ENCODE measurements around the gene HYAL3. TPM values are rescaled to one million over a fixed set of nuclear protein-coding genes. Genes with fewer than 3 reads are reported as not detected.
"Not testable (repeated sequence)": the region's sequence is repeated elsewhere in the genome, so short reads cannot be mapped to it uniquely, and the experiment has no call there.

The HYAL3 gene
- total and polyA plus RNA-seq, 2 experiments from 2014 or later = 7.6 to 9.6 TPM

DNA sequence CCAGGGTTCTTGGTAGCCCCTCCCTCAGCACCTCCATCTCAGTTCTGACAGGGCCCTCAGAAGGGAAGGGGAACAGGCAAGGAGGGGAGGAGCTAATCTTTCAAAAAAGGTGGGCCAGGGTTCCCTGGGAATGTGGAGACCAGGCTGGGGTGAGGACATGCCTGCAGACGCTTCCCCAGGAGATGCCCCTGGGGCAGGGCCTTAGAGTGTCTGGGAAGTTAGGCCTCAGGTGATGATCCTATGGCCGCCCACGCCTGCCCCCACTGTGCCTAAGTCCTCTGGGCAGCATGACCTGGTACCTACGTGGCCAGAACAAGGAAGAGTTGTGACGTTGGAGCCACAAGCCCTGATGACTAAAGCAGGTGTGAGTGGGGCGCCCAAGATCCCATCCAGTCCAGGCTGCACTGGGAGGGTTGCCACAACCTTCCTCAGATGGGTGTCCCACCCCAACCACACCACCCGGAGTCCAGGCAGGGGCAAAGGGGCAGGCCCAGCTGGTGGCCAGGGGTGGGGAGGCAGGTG lies 34.2 kb downstream of the HYAL3 start:
- peak overlapping the region; percentile 48 for H3K27ac ChIP-seq
- no peaks in the 10 kb centered on the region for H3K79me2 ChIP-seq (ENCODE audit: insufficient read depth)
- DNase-seq = no peak
- peak overlapping the region; percentile 41; the same call in 1 of the 2 replicates for H3K9ac ChIP-seq
- WGBS, 2 experiments (ENCODE audit: low coverage in 1 of 2, low lambda C conversion rate in 2 of 2, missing lambda C conversion rate in 2 of 2) = 66 to 68% methylated on average over 7 of the region's 7 CpGs
- no peaks in the 10 kb centered on the region for H3K9me2 ChIP-seq (ENCODE audit: insufficient read depth)
- H3K36me3 ChIP-seq (ENCODE audit: low read depth) = no peaks in the 10 kb centered on the region
- H3K4me2 ChIP-seq (ENCODE audit: unreplicated experiment) = no peak overlapping the region
- no peak overlapping the region for H2AFZ ChIP-seq
- in situ Hi-C loops (cut with MboI) = no loop called here
- H3K4me1 ChIP-seq (ENCODE audit: insufficient read depth) = peaks cover 37% of the 10 kb centered on the region
- no peaks in the 10 kb centered on the region for H3K27me3 ChIP-seq (replicated peaks; ENCODE audit: insufficient read depth)
- H3F3A ChIP-seq (ENCODE audit: insufficient read depth) = peaks cover 13% of the 10 kb centered on the region; the same call in 1 of the 2 replicates
- TF ChIP-seq EZH2phosphoT487 (IDR thresholded peaks at IDR 0.05; ENCODE audit: insufficient read depth, low read depth) (no peak), EZH2 (IDR thresholded peaks at IDR 0.05; ENCODE audit: insufficient read depth, poor library complexity, severe bottlenecking) (no peak)
- no peak overlapping the region for H3K4me3 ChIP-seq
- H3K9me3 ChIP-seq (ENCODE audit: low read depth) = no peaks in the 10 kb centered on the region
- H4K20me1 ChIP-seq (ENCODE audit: insufficient read depth) = no peaks in the 10 kb centered on the region

DNA sequence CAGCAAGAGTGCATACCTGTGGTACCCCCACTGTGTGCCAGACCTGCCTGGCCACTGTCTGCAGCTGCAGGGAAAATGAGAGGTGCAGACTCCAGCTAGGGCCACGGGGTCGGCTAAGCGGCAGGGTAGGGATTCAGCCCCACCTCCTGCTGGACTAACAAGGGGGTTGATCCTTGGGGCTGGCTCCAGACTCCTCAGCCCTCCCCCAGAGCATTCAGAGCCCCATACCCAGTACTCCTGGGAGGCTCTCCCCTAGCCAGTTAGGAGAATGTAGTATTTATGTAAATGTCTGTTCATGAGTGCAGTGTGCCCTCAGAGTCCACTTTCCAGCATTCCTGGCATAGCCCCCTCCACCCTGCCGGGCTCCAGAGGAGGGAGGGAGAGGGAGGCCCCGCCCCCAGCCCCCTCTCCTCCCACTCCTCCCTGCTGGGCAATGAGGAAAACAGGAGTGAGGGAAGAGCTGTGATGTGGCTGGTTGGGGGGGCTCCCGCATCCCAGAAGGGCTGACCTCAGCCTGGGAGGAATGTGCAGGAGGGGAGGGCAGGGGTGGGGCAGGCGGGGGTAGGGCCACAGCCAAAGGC lies 34.7 kb downstream of the HYAL3 start:
- Histone ChIP-seq H2AFZ (no peak overlapping the region), H3K27me3 (replicated peaks; ENCODE audit: insufficient read depth) (no peaks in the 10 kb centered on the region), H3K4me2 (ENCODE audit: unreplicated experiment) (peak overlapping the region; percentile 23), H3K27ac (peak overlapping the region; percentile 48), H3F3A (ENCODE audit: insufficient read depth) (peaks cover 13% of the 10 kb centered on the region), H4K20me1 (ENCODE audit: insufficient read depth) (no peaks in the 10 kb centered on the region), H3K9me3 (ENCODE audit: low read depth) (no peaks in the 10 kb centered on the region), H3K36me3 (ENCODE audit: low read depth) (no peaks in the 10 kb centered on the region), H3K79me2 (ENCODE audit: insufficient read depth) (no peaks in the 10 kb centered on the region), H3K9me2 (ENCODE audit: insufficient read depth) (no peaks in the 10 kb centered on the region), H3K4me1 (ENCODE audit: insufficient read depth) (peaks cover 35% of the 10 kb centered on the region), H3K4me3 (no peak overlapping the region), H3K9ac (peak overlapping the region; percentile 41)
- 3 to 15% methylated on average over 6 to 7 of the region's 7 CpGs for WGBS, 2 experiments (ENCODE audit: low coverage in 1 of 2, low lambda C conversion rate in 2 of 2, missing lambda C conversion rate in 2 of 2)
- no peak for TF ChIP-seq EZH2phosphoT487 (IDR thresholded peaks at IDR 0.05; ENCODE audit: insufficient read depth, low read depth)
- TF ChIP-seq EZH2 (IDR thresholded peaks at IDR 0.05; ENCODE audit: insufficient read depth, poor library complexity, severe bottlenecking) = no peak
- in situ Hi-C loops (cut with MboI) = no loop called here
- peak; percentile 83 for DNase-seq

DNA sequence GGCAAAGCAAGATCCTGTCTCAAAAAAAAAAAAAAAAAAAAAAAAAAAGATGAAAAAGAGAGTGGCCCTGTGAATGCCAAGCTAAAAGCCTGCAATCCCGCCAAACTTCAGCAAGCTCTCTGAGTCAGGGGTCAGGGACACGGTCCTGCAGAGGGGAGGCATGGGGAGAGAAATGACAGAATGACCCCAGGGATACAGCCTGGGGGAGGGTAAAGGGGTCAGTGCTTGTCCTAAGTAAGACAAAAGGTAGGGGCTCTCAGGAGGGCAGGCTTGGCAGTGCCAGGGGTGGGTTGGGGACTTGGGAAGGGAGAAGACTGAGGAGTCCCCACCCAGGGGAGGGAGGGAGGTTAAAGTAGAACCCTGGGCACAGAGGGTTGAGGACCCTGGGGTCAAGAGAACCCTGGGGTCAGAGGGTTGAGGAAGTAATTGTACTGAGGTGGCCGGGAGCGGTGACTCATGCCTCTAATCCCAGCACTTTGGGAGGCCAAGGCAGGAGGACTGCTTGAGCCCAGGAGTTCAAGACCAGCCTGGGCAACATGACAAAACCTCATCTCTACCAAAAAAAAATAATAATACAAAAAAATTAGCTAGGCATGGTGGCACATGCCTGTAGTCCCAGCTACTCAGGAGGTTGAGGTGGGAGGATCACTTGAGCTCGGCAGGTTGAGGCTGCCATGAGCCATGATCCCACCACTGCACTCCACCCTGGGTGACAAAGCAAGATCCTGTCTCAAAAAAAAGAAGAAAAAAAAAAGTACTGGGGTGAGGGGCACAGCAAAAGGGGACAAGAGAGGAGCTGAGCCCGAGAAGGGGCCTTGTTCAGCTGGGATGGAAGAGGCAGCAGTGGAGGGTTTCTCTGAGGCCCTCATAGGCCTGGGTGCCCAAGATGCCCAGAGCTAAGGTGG lies 35.5 kb downstream of the HYAL3 start:
- H3K9me2 ChIP-seq (ENCODE audit: insufficient read depth) = no peaks in the 10 kb centered on the region
- no peaks in the 10 kb centered on the region for H3K36me3 ChIP-seq (ENCODE audit: low read depth)
- H3K4me2 ChIP-seq (ENCODE audit: unreplicated experiment) = peak overlapping the region; percentile 23
- peak overlapping the region; percentile 41; the same call in 1 of the 2 replicates for H3K9ac ChIP-seq
- peak overlapping the region; percentile 48 for H3K27ac ChIP-seq
- DNase-seq = peak; percentile 53
- 40 to 55% methylated on average over 6 of the region's 6 CpGs for WGBS, 2 experiments (ENCODE audit: low coverage in 1 of 2, low lambda C conversion rate in 2 of 2, missing lambda C conversion rate in 2 of 2)
- H3K4me1 ChIP-seq (ENCODE audit: insufficient read depth) = peaks cover 28% of the 10 kb centered on the region
- H3K79me2 ChIP-seq (ENCODE audit: insufficient read depth) = no peaks in the 10 kb centered on the region
- TF ChIP-seq EZH2 (IDR thresholded peaks at IDR 0.05; ENCODE audit: insufficient read depth, poor library complexity, severe bottlenecking) = no peak
- no peak for TF ChIP-seq EZH2phosphoT487 (IDR thresholded peaks at IDR 0.05; ENCODE audit: insufficient read depth, low read depth)
- H4K20me1 ChIP-seq (ENCODE audit: insufficient read depth) = no peaks in the 10 kb centered on the region
- no peak overlapping the region for H3K4me3 ChIP-seq
- no peaks in the 10 kb centered on the region for H3K9me3 ChIP-seq (ENCODE audit: low read depth)
- H3K27me3 ChIP-seq (replicated peaks; ENCODE audit: insufficient read depth) = no peaks in the 10 kb centered on the region
- in situ Hi-C loops (cut with MboI) = no loop called here
- H3F3A ChIP-seq (ENCODE audit: insufficient read depth) = peaks cover 19% of the 10 kb centered on the region
- H2AFZ ChIP-seq = no peak overlapping the region

DNA sequence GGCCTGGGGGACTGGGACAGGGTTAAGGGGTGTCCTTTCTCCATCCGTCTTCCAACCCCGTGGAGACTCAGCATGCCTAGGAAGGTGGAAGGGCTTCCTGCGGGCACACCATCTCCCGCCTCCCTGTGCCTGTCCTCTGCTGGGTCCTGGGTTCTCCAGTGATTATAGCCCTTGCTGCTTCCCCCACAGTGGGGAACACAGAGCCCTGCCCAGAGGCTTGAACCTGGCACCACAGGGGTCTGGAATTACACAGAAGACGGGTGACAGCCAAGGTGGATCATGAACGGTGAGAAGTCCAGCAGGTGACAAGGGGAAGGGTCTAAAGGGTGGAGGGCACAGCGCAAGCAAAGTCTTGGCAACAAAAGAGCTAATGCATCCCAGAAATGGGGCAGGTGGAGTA lies 36.4 kb downstream of the HYAL3 start:
- Histone ChIP-seq H3K27ac (no peak overlapping the region), H4K20me1 (ENCODE audit: insufficient read depth) (no peaks in the 10 kb centered on the region), H3K9ac (no peak overlapping the region), H3K4me3 (no peak overlapping the region), H3K27me3 (replicated peaks; ENCODE audit: insufficient read depth) (no peaks in the 10 kb centered on the region), H3K4me1 (ENCODE audit: insufficient read depth) (peaks cover 28% of the 10 kb centered on the region), H3K9me2 (ENCODE audit: insufficient read depth) (no peaks in the 10 kb centered on the region), H3K36me3 (ENCODE audit: low read depth) (no peaks in the 10 kb centered on the region), H2AFZ (no peak overlapping the region), H3K9me3 (ENCODE audit: low read depth) (no peaks in the 10 kb centered on the region), H3K4me2 (ENCODE audit: unreplicated experiment) (no peak overlapping the region), H3K79me2 (ENCODE audit: insufficient read depth) (no peaks in the 10 kb centered on the region), H3F3A (ENCODE audit: insufficient read depth) (peaks cover 13% of the 10 kb centered on the region; the same call in 1 of the 2 replicates)
- TF ChIP-seq EZH2 (IDR thresholded peaks at IDR 0.05; ENCODE audit: insufficient read depth, poor library complexity, severe bottlenecking) (no peak), EZH2phosphoT487 (IDR thresholded peaks at IDR 0.05; ENCODE audit: insufficient read depth, low read depth) (no peak)
- WGBS, 2 experiments (ENCODE audit: low coverage in 1 of 2, low lambda C conversion rate in 2 of 2, missing lambda C conversion rate in 2 of 2) = 74 to 82% methylated on average over 7 of the region's 7 CpGs
- DNase-seq = no peak
- in situ Hi-C loops (cut with MboI) = no loop called here

DNA sequence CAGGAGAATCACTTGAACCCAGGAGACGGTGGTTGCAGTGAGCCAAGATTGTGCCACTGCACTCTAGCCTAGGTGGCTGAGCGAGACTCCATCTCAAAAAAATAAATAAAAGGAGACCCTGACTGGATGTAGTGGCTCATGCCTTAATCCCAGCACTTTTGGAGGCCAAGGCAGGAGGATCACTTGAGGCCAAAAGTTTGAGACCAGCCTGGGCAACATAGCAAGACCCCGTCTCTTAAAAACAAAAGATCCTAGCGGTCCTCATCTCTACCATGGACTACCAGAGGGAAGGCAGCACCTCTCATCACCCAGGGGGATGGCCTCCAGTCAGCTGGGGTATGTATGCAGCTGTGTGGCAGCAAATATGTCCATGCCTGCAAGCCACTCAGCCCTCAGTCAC lies 37.0 kb downstream of the HYAL3 start:
- H3K4me3 ChIP-seq; H4K20me1 ChIP-seq (ENCODE audit: insufficient read depth); H3K9me3 ChIP-seq (ENCODE audit: low read depth); H3K79me2 ChIP-seq (ENCODE audit: insufficient read depth); H3K4me2 ChIP-seq (ENCODE audit: unreplicated experiment); DNase-seq; in situ Hi-C loops (cut with MboI); H2AFZ ChIP-seq; H3K27me3 ChIP-seq (replicated peaks; ENCODE audit: insufficient read depth); H3K9me2 ChIP-seq (ENCODE audit: insufficient read depth); H3K36me3 ChIP-seq (ENCODE audit: low read depth); H3K27ac ChIP-seq; H3K9ac ChIP-seq: not testable (repeated sequence)
- Histone ChIP-seq H3F3A (ENCODE audit: insufficient read depth) (peaks cover 13% of the 10 kb centered on the region; the same call in 1 of the 2 replicates), H3K4me1 (ENCODE audit: insufficient read depth) (peaks cover 22% of the 10 kb centered on the region)
- 82 to 94% methylated on average over 4 of the region's 4 CpGs for WGBS, 2 experiments (ENCODE audit: low coverage in 1 of 2, low lambda C conversion rate in 2 of 2, missing lambda C conversion rate in 2 of 2)

All from GM23248 (cell line).